Type B pancreatic cell (in vitro differentiated cells): ENCODE measurements around the gene MARS1. TPM values are rescaled to one million over a fixed set of nuclear protein-coding genes. Genes with fewer than 3 reads are reported as not detected.

Experiments
- DNase-seq: peaks from one replicate; pipeline ENCODE4 v3.0.0; 2021; ENCODE audit warnings: mixed read lengths; ENCODE audit not compliant: unreplicated experiment; ENCODE audit errors: extremely low spot score
- H3K27ac Mint-ChIP-seq: 2 replicates; pipeline ENCODE4 v1.8.0; 2021; ENCODE audit warnings: mild to moderate bottlenecking, mixed read lengths
- H3K27me3 Mint-ChIP-seq: 2 replicates; pipeline ENCODE4 v1.8.0; 2021; ENCODE audit warnings: mixed read lengths
- H3K36me3 Mint-ChIP-seq: 2 replicates; pipeline ENCODE4 v1.8.0; 2021; ENCODE audit warnings: mixed read lengths
- H3K4me1 Mint-ChIP-seq: one replicate; pipeline ENCODE4 v1.8.0; 2021; ENCODE audit warnings: mixed read lengths; ENCODE audit not compliant: unreplicated experiment
- H3K4me3 Mint-ChIP-seq: 2 replicates; pipeline ENCODE4 v1.8.0; 2021; ENCODE audit warnings: mild to moderate bottlenecking, mixed read lengths
- H3K9me3 Mint-ChIP-seq: 2 replicates; pipeline ENCODE4 v1.8.0; 2021; ENCODE audit warnings: mixed read lengths
- CTCF ChIP-seq: fragments of 200-600 bp; sonication (generic); conservative IDR thresholded peaks from 2 replicates; pipeline ENCODE4 v1.5.0; 2021; ENCODE audit warnings: antibody characterized with exemption, mild to moderate bottlenecking
- total RNA-seq: library from RNA; stranded (reverse); gene quantifications from 2 replicates; pipeline ENCODE4 v1.2.1, GENCODE V29; 2021; ENCODE audit warnings: low replicate concordance

Gene MARS1
- total RNA-seq, 1 donor from 2014 or later, result 200 TPM

GRCh38 chr12:57525615-57526383, 37.9 kb downstream of the MARS1 start:
- DNase-seq, result no peak
- no peak for TF ChIP-seq CTCF
- Mint-ChIP-seq H3K9me3 (no peaks in the 10 kb centered on the region), H3K36me3 (peaks cover 12% of the 10 kb centered on the region), H3K4me1 (peaks cover 39% of the 10 kb centered on the region), H3K27me3 (no peaks in the 10 kb centered on the region), H3K4me3 (no peak overlapping the region), H3K27ac (no peak overlapping the region)

GRCh38 chr12:57526477-57527126, 38.7 kb downstream of the MARS1 start:
- no peak for TF ChIP-seq CTCF
- Mint-ChIP-seq H3K27ac (no peak overlapping the region), H3K27me3 (no peaks in the 10 kb centered on the region), H3K9me3 (no peaks in the 10 kb centered on the region), H3K36me3 (peaks cover 12% of the 10 kb centered on the region), H3K4me3 (no peak overlapping the region), H3K4me1 (peaks cover 36% of the 10 kb centered on the region)
- no peak for DNase-seq

GRCh38 chr12:57527184-57527583, 39.3 kb downstream of the MARS1 start:
- no peak for TF ChIP-seq CTCF
- Mint-ChIP-seq H3K27ac (no peak overlapping the region), H3K36me3 (peaks cover 12% of the 10 kb centered on the region)

GRCh38 chr12:57528176-57528575, 40.3 kb downstream of the MARS1 start:
- no peak for TF ChIP-seq CTCF
- Mint-ChIP-seq H3K36me3 (peaks cover 19% of the 10 kb centered on the region), H3K27ac (no peak overlapping the region), H3K27me3 (no peaks in the 10 kb centered on the region), H3K4me3 (no peak overlapping the region), H3K4me1 (peaks cover 29% of the 10 kb centered on the region), H3K9me3 (no peaks in the 10 kb centered on the region)
- DNase-seq, result no peak

More at GRCh38 chr12:57527184-57527583, 39.3 kb downstream of the MARS1 start:
- Mint-ChIP-seq H3K4me1 (peaks cover 30% of the 10 kb centered on the region), H3K9me3 (no peaks in the 10 kb centered on the region), H3K4me3 (no peak overlapping the region), H3K27me3 (no peaks in the 10 kb centered on the region)
- DNase-seq, result no peak

- Mint-ChIP-seq H3K36me3 (peaks cover 19% of the 10 kb centered on the region), H3K27ac (peak overlapping the region; percentile 77), H3K9me3 (no peaks in the 10 kb centered on the region), H3K4me3 (no peak overlapping the region), H3K27me3 (no peaks in the 10 kb centered on the region), H3K4me1 (peaks cover 22% of the 10 kb centered on the region)
- no peak for DNase-seq
- no peak for TF ChIP-seq CTCF
These were observed 41.1 kb downstream of the MARS1 start for GRCh38 chr12:57528831-57529555.
